Testis (tissue), 2 donors: Measurements from ENCODE around the gene GART.

Experiments used
- POLR2A ChIP-seq: fragments of 450-650 bp; IDR thresholded peaks from one replicate; pipeline ENCODE4 v1.6.1; 2017; ENCODE audit warnings: antibody characterized with exemption, mild to moderate bottlenecking, moderate library complexity
- TF ChIP-seq, protein P1 (sequence below), 3 experiments: fragments of 450-650 bp in 2 of 3; fragments of 200-600 bp in 1 of 3; sonication (generic) in 1 of 3; IDR thresholded peaks; one replicate each; pipeline ENCODE4 v1.5.1; 2016 to 2019; ENCODE audit warnings: antibody characterized with exemption in 3 of 3, mild to moderate bottlenecking in 2 of 3, moderate library complexity in 1 of 3

DNA sequence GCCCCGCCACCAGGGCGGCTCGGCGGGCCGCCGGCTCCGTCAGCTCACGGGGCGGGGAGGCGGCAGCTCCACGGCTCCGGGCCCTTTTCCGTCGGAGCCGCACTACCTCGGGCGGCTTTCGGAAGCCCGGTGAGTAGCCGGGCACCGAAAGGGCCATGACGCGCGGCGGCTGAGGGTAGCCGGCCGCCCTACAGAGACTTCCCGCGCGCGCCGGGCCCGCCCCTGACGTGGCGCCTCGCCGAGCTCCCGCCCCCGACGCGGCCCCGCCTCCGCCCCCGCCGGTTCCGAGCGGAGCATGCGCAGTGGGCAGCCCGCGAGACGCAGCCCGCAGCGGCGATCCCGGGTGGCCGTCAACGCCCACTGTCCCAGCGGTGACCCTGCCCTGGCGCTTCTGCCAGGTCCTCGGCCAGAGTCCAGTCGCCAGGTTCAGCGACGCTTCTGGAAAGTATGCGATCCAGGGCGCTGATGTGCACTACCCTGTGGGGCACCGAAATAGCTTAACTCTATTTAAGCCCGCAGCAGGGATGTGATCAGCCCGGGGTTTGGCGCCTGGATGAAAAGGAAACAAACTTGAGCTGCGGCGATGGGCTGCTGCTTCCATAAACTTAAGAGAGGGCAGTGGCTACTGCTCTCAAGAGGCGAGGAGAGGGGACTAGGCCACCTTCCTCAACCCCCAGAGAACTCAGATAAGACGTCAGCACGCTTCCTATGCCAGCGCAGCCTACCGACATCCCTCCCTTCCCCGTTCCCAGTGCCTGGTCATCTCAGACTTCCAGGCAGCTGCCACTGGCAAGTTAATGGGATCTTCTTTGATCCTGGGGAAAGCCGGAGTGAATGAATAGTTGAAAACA lies 46.8 kb upstream of the GART start, which contains the start of gene DONSON:
- no peak for TF ChIP-seq POLR2A
- TF ChIP-seq, protein P1, sequence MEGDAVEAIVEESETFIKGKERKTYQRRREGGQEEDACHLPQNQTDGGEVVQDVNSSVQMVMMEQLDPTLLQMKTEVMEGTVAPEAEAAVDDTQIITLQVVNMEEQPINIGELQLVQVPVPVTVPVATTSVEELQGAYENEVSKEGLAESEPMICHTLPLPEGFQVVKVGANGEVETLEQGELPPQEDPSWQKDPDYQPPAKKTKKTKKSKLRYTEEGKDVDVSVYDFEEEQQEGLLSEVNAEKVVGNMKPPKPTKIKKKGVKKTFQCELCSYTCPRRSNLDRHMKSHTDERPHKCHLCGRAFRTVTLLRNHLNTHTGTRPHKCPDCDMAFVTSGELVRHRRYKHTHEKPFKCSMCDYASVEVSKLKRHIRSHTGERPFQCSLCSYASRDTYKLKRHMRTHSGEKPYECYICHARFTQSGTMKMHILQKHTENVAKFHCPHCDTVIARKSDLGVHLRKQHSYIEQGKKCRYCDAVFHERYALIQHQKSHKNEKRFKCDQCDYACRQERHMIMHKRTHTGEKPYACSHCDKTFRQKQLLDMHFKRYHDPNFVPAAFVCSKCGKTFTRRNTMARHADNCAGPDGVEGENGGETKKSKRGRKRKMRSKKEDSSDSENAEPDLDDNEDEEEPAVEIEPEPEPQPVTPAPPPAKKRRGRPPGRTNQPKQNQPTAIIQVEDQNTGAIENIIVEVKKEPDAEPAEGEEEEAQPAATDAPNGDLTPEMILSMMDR (IDR thresholded peaks at IDR 0.05), result no peak
